GM21423 (cell line): Measurements from ENCODE around the gene AHSA1.

ENCODE experiments used
- ATAC-seq: cut with Tn5 transposase; IDR thresholded peaks from one replicate; pipeline ENCODE4 v1.9.1; 2021; ENCODE audit warnings: mild to moderate bottlenecking, moderate library complexity; ENCODE audit not compliant: unreplicated experiment

Gene AHSA1

GRCh38 chr14:77507762-77508161 lies 49.9 kb downstream of the AHSA1 start:
- ATAC-seq = no peak

- no peak for ATAC-seq
Measured at GRCh38 chr14:77508249-77508648, 50.4 kb downstream of the AHSA1 start.

- no peak for ATAC-seq
Measured at GRCh38 chr14:77508876-77509275, 51.0 kb downstream of the AHSA1 start.

GRCh38 chr14:77509366-77509765 lies 51.5 kb downstream of the AHSA1 start:
- no peak for ATAC-seq

GRCh38 chr14:77511486-77512162 lies 53.7 kb downstream of the AHSA1 start:
- ATAC-seq = no peak

GRCh38 chr14:77516126-77516525 lies 58.2 kb downstream of the AHSA1 start:
- no peak for ATAC-seq
